GM19351 (cell line): ENCODE data around the gene PATL2.
A peak's percentile ranks its signal among the peaks of the same experiment; 100 is the strongest.
"Not testable (repeated sequence)": the region's sequence is repeated elsewhere in the genome, so short reads cannot be mapped to it uniquely, and the experiment has no call there.

ENCODE experiments used
- ATAC-seq: cut with Tn5 transposase; IDR thresholded peaks from one replicate; pipeline ENCODE4 v1.9.1; 2021; ENCODE audit warnings: mild to moderate bottlenecking, moderate library complexity; ENCODE audit not compliant: unreplicated experiment

The PATL2 gene

GRCh38 chr15:44720000-44720435 lies 8.9 kb upstream of the PATL2 start:
- peak; percentile 20 for ATAC-seq

GRCh38 chr15:44719293-44719999 lies 8.3 kb upstream of the PATL2 start:
- ATAC-seq, result peak; percentile 51

- ATAC-seq, result no peak
These were observed 7.8 kb upstream of the PATL2 start for GRCh38 chr15:44718927-44719292.

GRCh38 chr15:44718180-44718926 lies 7.2 kb upstream of the PATL2 start:
- ATAC-seq, result no peak

GRCh38 chr15:44716983-44717602 lies 6.0 kb upstream of the PATL2 start:
- no peak for ATAC-seq

GRCh38 chr15:44715797-44716334 lies 4.7 kb upstream of the PATL2 start:
- ATAC-seq, result no peak

GRCh38 chr15:44715142-44715796 lies 4.1 kb upstream of the PATL2 start:
- ATAC-seq, result no peak

- no peak for ATAC-seq
These were observed 2.2 kb upstream of the PATL2 start for GRCh38 chr15:44713006-44713966.

GRCh38 chr15:44712346-44713005 lies 1.4 kb upstream of the PATL2 start:
- ATAC-seq, result no peak

- ATAC-seq, result peak; percentile 22
These were observed 721 bp upstream of the PATL2 start for GRCh38 chr15:44711743-44712345.

- ATAC-seq, result no peak
These were observed 657 bp downstream of the PATL2 start for GRCh38 chr15:44710236-44711095.

- ATAC-seq, result no peak
These were observed 4.0 kb downstream of the PATL2 start for GRCh38 chr15:44706946-44707636.

- ATAC-seq, result no peak
These were observed 4.7 kb downstream of the PATL2 start for GRCh38 chr15:44706401-44706800.

- ATAC-seq, result no peak
These were observed 5.1 kb downstream of the PATL2 start for GRCh38 chr15:44705986-44706385.

- not testable (repeated sequence) for ATAC-seq
These were observed 10.4 kb downstream of the PATL2 start for GRCh38 chr15:44700676-44701075.

GRCh38 chr15:44698641-44699040 lies 12.5 kb downstream of the PATL2 start:
- no peak for ATAC-seq

GRCh38 chr15:44697014-44697413 lies 14.1 kb downstream of the PATL2 start:
- ATAC-seq, result no peak

GRCh38 chr15:44695294-44695693 lies 15.8 kb downstream of the PATL2 start:
- no peak for ATAC-seq
